Measurements from ENCODE around the gene C11orf71.

Gene C11orf71

GRCh38 chr11:114353443-114353842 lies 46.9 kb downstream of the C11orf71 start:
- DNase-seq, result no peak

GRCh38 chr11:114350022-114350421 lies 50.3 kb downstream of the C11orf71 start:
- no peak for DNase-seq

Measured in suppressor macrophage treated with lipopolysaccharide for 1 hour (primary cell).